IPS DF 6.9 (cell line): Measurements from ENCODE around the gene LCN15.

Experiments used
- DNase-seq: peaks from one replicate; pipeline ENCODE4 v3.0.0-alpha.2; 2013; ENCODE audit warnings: low read depth, low spot score
- H3K27ac ChIP-seq: one replicate; pipeline ENCODE4 v1.5.1; 2013; ENCODE audit warnings: low read length, control low read depth
- H3K27me3 ChIP-seq: 2 replicates; pipeline ENCODE4 v1.6.1; 2013; ENCODE audit warnings: mild to moderate bottlenecking, low read length; ENCODE audit not compliant: control insufficient read depth, insufficient read depth
- H3K36me3 ChIP-seq: 2 replicates; pipeline ENCODE4 v1.6.1; 2013; ENCODE audit warnings: low read length; ENCODE audit not compliant: control insufficient read depth, insufficient read depth
- H3K4me1 ChIP-seq: 2 replicates; pipeline ENCODE4 v1.6.1; 2013; ENCODE audit warnings: low read length; ENCODE audit not compliant: control insufficient read depth, insufficient read depth
- H3K4me3 ChIP-seq: 2 replicates; pipeline ENCODE4 v1.5.1; 2013; ENCODE audit warnings: mild to moderate bottlenecking, low read length
- H3K9me3 ChIP-seq: 2 replicates; pipeline ENCODE4 v1.6.1; 2013; ENCODE audit warnings: low read length, inconsistent platforms; ENCODE audit not compliant: control insufficient read depth, insufficient read depth
- WGBS: extraction: QIAGEN DNeasy Blood & Tissue Kit; methylation state at CpG from one replicate; pipeline ENCODE4 v1.1.7; 2013; ENCODE audit warnings: mixed read lengths, missing lambda C conversion rate; ENCODE audit not compliant: insufficient read length, insufficient coverage; 5-methylcytosine and 5-hydroxymethylcytosine counted together

The LCN15 gene

GRCh38 chr9:136721339-136722092, 42.8 kb downstream of the LCN15 start:
- no peaks in the 10 kb centered on the region for H3K9me3 ChIP-seq
- DNase-seq = no peak
- H3K27ac ChIP-seq = no peak overlapping the region

GRCh38 chr9:136720898-136721338, 43.4 kb downstream of the LCN15 start:
- no peak for DNase-seq
- Histone ChIP-seq H3K4me3 (no peak overlapping the region), H3K4me1 (no peaks in the 10 kb centered on the region; the same call in 1 of the 2 replicates), H3K9me3 (no peaks in the 10 kb centered on the region), H3K27ac (no peak overlapping the region), H3K27me3 (no peaks in the 10 kb centered on the region), H3K36me3 (peaks cover 25% of the 10 kb centered on the region)
- no CpG with 5 or more reads among the region's 11 CpGs for WGBS

More at GRCh38 chr9:136721339-136722092, 42.8 kb downstream of the LCN15 start:
- no CpG with 5 or more reads among the region's 30 CpGs for WGBS
- no peaks in the 10 kb centered on the region for H3K27me3 ChIP-seq
- H3K4me1 ChIP-seq = no peaks in the 10 kb centered on the region; the same call in 1 of the 2 replicates
- no peak overlapping the region for H3K4me3 ChIP-seq
- H3K36me3 ChIP-seq = peaks cover 30% of the 10 kb centered on the region

GRCh38 chr9:136720251-136720897, 43.9 kb downstream of the LCN15 start:
- Histone ChIP-seq H3K4me3 (no peak overlapping the region), H3K36me3 (peaks cover 21% of the 10 kb centered on the region), H3K27me3 (no peaks in the 10 kb centered on the region), H3K9me3 (no peaks in the 10 kb centered on the region), H3K4me1 (no peaks in the 10 kb centered on the region; the same call in 1 of the 2 replicates), H3K27ac (no peak overlapping the region)
- WGBS = no CpG with 5 or more reads among the region's 20 CpGs
- no peak for DNase-seq

GRCh38 chr9:136719195-136719880, 45.0 kb downstream of the LCN15 start:
- WGBS = no CpG with 5 or more reads among the region's 24 CpGs
- Histone ChIP-seq H3K36me3 (peaks cover 20% of the 10 kb centered on the region), H3K4me1 (no peaks in the 10 kb centered on the region; the same call in 1 of the 2 replicates)

GRCh38 chr9:136718345-136719194, 45.7 kb downstream of the LCN15 start:
- Histone ChIP-seq H3K4me1 (peaks cover 2% of the 10 kb centered on the region; the same call in 1 of the 2 replicates), H3K4me3 (no peak overlapping the region), H3K9me3 (no peaks in the 10 kb centered on the region), H3K27ac (no peak overlapping the region), H3K36me3 (peaks cover 15% of the 10 kb centered on the region), H3K27me3 (no peaks in the 10 kb centered on the region)
- no peak for DNase-seq
- WGBS = no CpG with 5 or more reads among the region's 20 CpGs

More at GRCh38 chr9:136719195-136719880, 45.0 kb downstream of the LCN15 start:
- no peaks in the 10 kb centered on the region for H3K9me3 ChIP-seq
- no peak overlapping the region for H3K27ac ChIP-seq
- no peak for DNase-seq
- no peak overlapping the region for H3K4me3 ChIP-seq
- no peaks in the 10 kb centered on the region for H3K27me3 ChIP-seq

- no peak for DNase-seq
- Histone ChIP-seq H3K4me3 (no peak overlapping the region), H3K9me3 (no peaks in the 10 kb centered on the region), H3K36me3 (peaks cover 6% of the 10 kb centered on the region; the same call in 1 of the 2 replicates), H3K27me3 (no peaks in the 10 kb centered on the region), H3K27ac (no peak overlapping the region), H3K4me1 (peaks cover 6% of the 10 kb centered on the region)
- WGBS = no CpG with 5 or more reads among the region's 16 CpGs
These were observed 46.9 kb downstream of the LCN15 start for GRCh38 chr9:136717399-136717798.

- no peak overlapping the region for H3K4me3 ChIP-seq
- H3K4me1 ChIP-seq = peaks cover 6% of the 10 kb centered on the region
- peaks cover 3% of the 10 kb centered on the region; the same call in 1 of the 2 replicates for H3K36me3 ChIP-seq
- WGBS = no CpG with 5 or more reads among the region's 8 CpGs
- no peak for DNase-seq
- no peaks in the 10 kb centered on the region for H3K27me3 ChIP-seq
- no peak overlapping the region for H3K27ac ChIP-seq
- no peaks in the 10 kb centered on the region for H3K9me3 ChIP-seq
These were observed 49.4 kb downstream of the LCN15 start for GRCh38 chr9:136714893-136715274.

GRCh38 chr9:136714096-136714892, 50.0 kb downstream of the LCN15 start:
- H3K9me3 ChIP-seq = no peaks in the 10 kb centered on the region
- H3K36me3 ChIP-seq = peaks cover 3% of the 10 kb centered on the region; the same call in 1 of the 2 replicates
- no peaks in the 10 kb centered on the region for H3K27me3 ChIP-seq
- WGBS = no CpG with 5 or more reads among the region's 17 CpGs
- DNase-seq = no peak
- peaks cover 6% of the 10 kb centered on the region for H3K4me1 ChIP-seq
- no peak overlapping the region for H3K4me3 ChIP-seq
- H3K27ac ChIP-seq = no peak overlapping the region

GRCh38 chr9:136713550-136713949, 50.8 kb downstream of the LCN15 start:
- peaks cover 6% of the 10 kb centered on the region for H3K4me1 ChIP-seq
- H3K27ac ChIP-seq = no peak overlapping the region
- H3K27me3 ChIP-seq = no peaks in the 10 kb centered on the region
- DNase-seq = no peak
- H3K36me3 ChIP-seq = peaks cover 3% of the 10 kb centered on the region; the same call in 1 of the 2 replicates
- H3K4me3 ChIP-seq = no peak overlapping the region; the same call in 1 of the 2 replicates
- no peaks in the 10 kb centered on the region for H3K9me3 ChIP-seq
- no CpG with 5 or more reads among the region's 8 CpGs for whole genome bisulfite sequencing
